ENCODE data around the gene ADGRB3. TPM values are rescaled to one million over a fixed set of nuclear protein-coding genes. Genes with fewer than 3 reads are reported as not detected.
"Not testable (repeated sequence)": the region's sequence is repeated elsewhere in the genome, so short reads cannot be mapped to it uniquely, and the experiment has no call there.

ADGRB3 gene
- total RNA-seq, 2 experiments from 2014 or later, result not detected

- no peak overlapping the region for H3K4me3 Mint-ChIP-seq
- H3K36me3 Mint-ChIP-seq (ENCODE audit: low read depth), result no peaks in the 10 kb centered on the region
- no peak for DNase-seq
- H3K27ac Mint-ChIP-seq, result no peak overlapping the region
- H3K9me3 Mint-ChIP-seq, result peaks cover 4% of the 10 kb centered on the region
- H3K4me1 Mint-ChIP-seq (ENCODE audit: low read depth), result no peaks in the 10 kb centered on the region
- peaks cover 2% of the 10 kb centered on the region for H3K27me3 Mint-ChIP-seq (ENCODE audit: low read depth)
- intact Hi-C loops (cut with micrococcal nuclease), result no loop called here
- CTCF ChIA-PET, result no interaction called here
These were observed 260.8 kb downstream of the ADGRB3 start for GRCh38 chr6:68895929-68896328.

- Mint-ChIP-seq H3K36me3 (ENCODE audit: low read depth) (no peaks in the 10 kb centered on the region), H3K9me3 (peaks cover 4% of the 10 kb centered on the region), H3K4me1 (ENCODE audit: low read depth) (no peaks in the 10 kb centered on the region), H3K27ac (no peak overlapping the region), H3K4me3 (no peak overlapping the region), H3K27me3 (ENCODE audit: low read depth) (peaks cover 2% of the 10 kb centered on the region)
- CTCF ChIA-PET, result interaction anchor here (0.9 kb wide), 1 partner anchor 67 kb away, joined by 3 read pairs; no protein-coding TSS in a partner anchor
- DNase-seq, result no peak
- intact Hi-C loops (cut with micrococcal nuclease), result no loop called here
These were observed 266.0 kb downstream of the ADGRB3 start for GRCh38 chr6:68901044-68901443.

- H3K4me3 Mint-ChIP-seq, result no peak overlapping the region
- CTCF ChIA-PET, result no interaction called here
These were observed 276.3 kb downstream of the ADGRB3 start for GRCh38 chr6:68911334-68911733.

DNA sequence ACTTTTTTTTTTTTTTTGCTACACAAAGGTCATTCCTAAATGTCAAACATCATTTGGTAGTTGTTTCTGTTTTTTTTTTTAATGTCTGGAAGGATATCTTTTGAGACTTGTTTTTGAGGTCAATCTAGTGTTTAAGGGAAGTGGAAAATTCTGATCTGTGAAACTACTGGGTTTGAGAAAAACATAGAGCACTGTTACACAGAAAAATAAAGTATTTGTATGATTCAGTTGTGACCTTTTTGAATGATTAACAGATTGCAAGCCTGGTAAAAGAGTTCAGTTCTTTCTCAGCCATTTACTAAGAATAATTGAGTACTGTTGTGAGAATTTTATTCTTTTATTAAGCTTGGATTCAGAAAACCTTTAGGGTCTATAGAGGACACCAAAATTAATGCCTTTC lies 276.7 kb downstream of the ADGRB3 start:
- no peaks in the 10 kb centered on the region for H3K36me3 Mint-ChIP-seq (ENCODE audit: low read depth)
- no peak overlapping the region for H3K27ac Mint-ChIP-seq
- H3K4me1 Mint-ChIP-seq (ENCODE audit: low read depth), result no peaks in the 10 kb centered on the region
- H3K27me3 Mint-ChIP-seq (ENCODE audit: low read depth), result no peaks in the 10 kb centered on the region
- no peak for DNase-seq
- peaks cover 2% of the 10 kb centered on the region for H3K9me3 Mint-ChIP-seq
- intact Hi-C loops (cut with micrococcal nuclease), result no loop called here
- CTCF ChIA-PET, result no interaction called here
- H3K4me3 Mint-ChIP-seq, result no peak overlapping the region

More at GRCh38 chr6:68911334-68911733, 276.3 kb downstream of the ADGRB3 start:
- H3K27ac Mint-ChIP-seq, result no peak overlapping the region
- H3K9me3 Mint-ChIP-seq, result peaks cover 2% of the 10 kb centered on the region
- H3K4me1 Mint-ChIP-seq (ENCODE audit: low read depth), result no peaks in the 10 kb centered on the region
- no peak for DNase-seq
- intact Hi-C loops (cut with micrococcal nuclease), result no loop called here
- H3K36me3 Mint-ChIP-seq (ENCODE audit: low read depth), result no peaks in the 10 kb centered on the region
- no peaks in the 10 kb centered on the region for H3K27me3 Mint-ChIP-seq (ENCODE audit: low read depth)

DNA sequence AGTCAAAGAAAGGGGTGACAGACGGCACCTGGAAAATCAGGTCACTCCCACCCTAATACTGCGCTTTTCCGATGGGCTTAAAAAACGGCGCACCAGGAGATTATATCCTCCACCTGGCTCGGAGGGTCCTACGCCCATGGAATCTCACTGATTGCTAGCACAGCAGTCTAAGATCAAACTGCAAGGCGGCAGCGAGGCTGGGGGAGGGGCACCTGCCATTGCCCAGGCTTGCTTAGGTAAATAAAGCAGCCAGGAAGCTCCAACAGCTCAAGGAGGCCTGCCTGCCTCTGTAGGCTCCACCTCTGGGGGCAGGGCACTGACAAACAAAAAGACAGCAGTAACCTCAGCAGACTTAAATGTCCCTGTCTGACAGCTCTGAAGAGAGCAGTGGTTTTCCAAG lies 277.7 kb downstream of the ADGRB3 start:
- H3K27me3 Mint-ChIP-seq (ENCODE audit: low read depth); intact Hi-C loops (cut with micrococcal nuclease); H3K27ac Mint-ChIP-seq; CTCF ChIA-PET; H3K9me3 Mint-ChIP-seq; H3K36me3 Mint-ChIP-seq (ENCODE audit: low read depth); H3K4me1 Mint-ChIP-seq (ENCODE audit: low read depth); DNase-seq; H3K4me3 Mint-ChIP-seq: not testable (repeated sequence)

GRCh38 chr6:68915586-68915985 lies 280.5 kb downstream of the ADGRB3 start:
- CTCF ChIA-PET, result no interaction called here
- no peak for DNase-seq
- peaks cover 4% of the 10 kb centered on the region for H3K9me3 Mint-ChIP-seq
- intact Hi-C loops (cut with micrococcal nuclease), result no loop called here
- no peaks in the 10 kb centered on the region for H3K36me3 Mint-ChIP-seq (ENCODE audit: low read depth)
- H3K4me1 Mint-ChIP-seq (ENCODE audit: low read depth), result no peaks in the 10 kb centered on the region
- no peak overlapping the region for H3K4me3 Mint-ChIP-seq
- H3K27me3 Mint-ChIP-seq (ENCODE audit: low read depth), result no peaks in the 10 kb centered on the region
- no peak overlapping the region for H3K27ac Mint-ChIP-seq

DNA sequence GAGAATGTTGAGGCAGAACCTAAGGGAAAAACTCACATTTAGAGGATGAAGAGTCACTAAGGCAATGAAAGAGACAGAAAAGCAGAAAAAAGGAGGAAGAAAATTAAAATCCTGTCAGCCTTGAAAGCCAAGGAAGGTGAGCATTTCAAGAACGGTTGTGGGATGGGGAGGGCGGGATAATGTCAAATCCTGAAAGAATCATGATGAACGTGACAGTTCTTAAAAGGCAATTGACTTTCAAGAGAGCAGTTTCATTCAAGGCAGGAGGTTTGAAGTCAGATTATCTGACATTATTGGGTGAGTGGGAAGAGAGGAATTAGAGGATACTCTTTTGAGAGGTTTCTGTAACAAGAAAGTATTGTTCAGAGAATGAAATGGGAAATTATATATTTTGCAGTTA lies 284.5 kb downstream of the ADGRB3 start:
- no peak overlapping the region for H3K27ac Mint-ChIP-seq

DNA sequence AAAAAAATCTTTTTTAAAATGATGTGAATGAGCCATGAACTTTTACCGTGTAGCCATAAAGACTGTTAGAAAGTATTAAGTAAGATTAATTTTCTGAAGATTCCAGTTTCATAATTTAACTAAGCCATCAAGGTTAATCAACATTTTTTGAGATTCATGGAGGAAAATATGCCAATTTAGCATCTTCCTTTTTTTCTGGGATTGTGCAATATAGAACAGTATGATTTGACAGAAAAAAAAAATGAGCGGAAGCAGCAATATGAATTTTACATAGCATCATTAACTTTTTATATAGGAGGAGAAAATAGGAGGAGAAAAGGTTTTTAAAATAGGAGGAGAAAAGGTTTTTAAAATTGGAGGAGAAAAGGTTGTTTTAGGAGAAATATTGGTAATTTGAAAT lies 306.3 kb downstream of the ADGRB3 start:
- Mint-ChIP-seq H3K9me3 (no peaks in the 10 kb centered on the region), H3K27ac (no peak overlapping the region), H3K36me3 (ENCODE audit: low read depth) (no peaks in the 10 kb centered on the region), H3K4me1 (ENCODE audit: low read depth) (no peaks in the 10 kb centered on the region), H3K27me3 (ENCODE audit: low read depth) (no peaks in the 10 kb centered on the region), H3K4me3 (no peak overlapping the region)
- intact Hi-C loops (cut with micrococcal nuclease), result no loop called here
- DNase-seq, result no peak
- CTCF ChIA-PET, result no interaction called here

More for the DNA sequence above, 284.5 kb downstream of the ADGRB3 start:
- Mint-ChIP-seq H3K4me1 (ENCODE audit: low read depth) (no peaks in the 10 kb centered on the region), H3K9me3 (peaks cover 2% of the 10 kb centered on the region), H3K27me3 (ENCODE audit: low read depth) (no peaks in the 10 kb centered on the region), H3K4me3 (no peak overlapping the region), H3K36me3 (ENCODE audit: low read depth) (no peaks in the 10 kb centered on the region)
- intact Hi-C loops (cut with micrococcal nuclease), result no loop called here
- CTCF ChIA-PET, result no interaction called here
- no peak for DNase-seq

GRCh38 chr6:68947721-68948120 lies 312.6 kb downstream of the ADGRB3 start:
- no peaks in the 10 kb centered on the region for H3K9me3 Mint-ChIP-seq
- H3K4me1 Mint-ChIP-seq (ENCODE audit: low read depth), result no peaks in the 10 kb centered on the region
- no peaks in the 10 kb centered on the region for H3K36me3 Mint-ChIP-seq (ENCODE audit: low read depth)
- H3K4me3 Mint-ChIP-seq, result no peak overlapping the region
- no peak for DNase-seq
- intact Hi-C loops (cut with micrococcal nuclease), result no loop called here
- CTCF ChIA-PET, result no interaction called here
- H3K27ac Mint-ChIP-seq, result no peak overlapping the region
- H3K27me3 Mint-ChIP-seq (ENCODE audit: low read depth), result peaks cover 3% of the 10 kb centered on the region

DNA sequence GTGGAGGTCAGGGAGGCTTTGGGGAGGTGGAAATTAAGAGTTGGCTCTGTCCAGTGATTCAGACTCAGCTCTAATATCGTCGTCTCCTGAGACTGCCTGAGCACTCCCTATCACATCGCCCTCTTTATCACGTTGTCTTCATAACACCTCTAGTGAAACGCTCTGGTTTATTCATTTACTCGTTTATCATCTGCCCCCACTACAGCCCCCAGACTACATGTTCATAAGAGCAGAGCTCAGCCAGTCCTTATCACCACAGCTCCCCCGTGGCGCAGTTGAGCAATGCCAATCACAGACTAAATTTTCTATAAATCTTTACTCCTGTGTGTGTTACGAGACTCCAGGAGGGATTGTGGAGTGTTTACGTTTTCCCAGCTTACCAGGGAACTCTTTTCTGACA lies 316.2 kb downstream of the ADGRB3 start:
- intact Hi-C loops (cut with micrococcal nuclease), result no loop called here
- H3K4me3 Mint-ChIP-seq, result no peak overlapping the region
- DNase-seq, result no peak
- no peaks in the 10 kb centered on the region for H3K36me3 Mint-ChIP-seq (ENCODE audit: low read depth)
- H3K27me3 Mint-ChIP-seq (ENCODE audit: low read depth), result peaks cover 3% of the 10 kb centered on the region
- no peaks in the 10 kb centered on the region for H3K4me1 Mint-ChIP-seq (ENCODE audit: low read depth)
- no peak overlapping the region for H3K27ac Mint-ChIP-seq
- CTCF ChIA-PET, result no interaction called here
- no peaks in the 10 kb centered on the region for H3K9me3 Mint-ChIP-seq

- Mint-ChIP-seq H3K36me3 (ENCODE audit: low read depth) (no peaks in the 10 kb centered on the region), H3K4me3 (no peak overlapping the region), H3K4me1 (ENCODE audit: low read depth) (no peaks in the 10 kb centered on the region), H3K27ac (no peak overlapping the region), H3K9me3 (no peaks in the 10 kb centered on the region), H3K27me3 (ENCODE audit: low read depth) (no peaks in the 10 kb centered on the region)
- no peak for DNase-seq
- intact Hi-C loops (cut with micrococcal nuclease), result loop anchor here (1.0 kb wide), 1 partner anchor 81 kb away; no protein-coding TSS in a partner anchor
- CTCF ChIA-PET, result interaction anchor here (1.6 kb wide), 1 partner anchor 318 kb away, joined by 3 read pairs; no protein-coding TSS in a partner anchor
These were observed 323.2 kb downstream of the ADGRB3 start for GRCh38 chr6:68958327-68958726.

DNA sequence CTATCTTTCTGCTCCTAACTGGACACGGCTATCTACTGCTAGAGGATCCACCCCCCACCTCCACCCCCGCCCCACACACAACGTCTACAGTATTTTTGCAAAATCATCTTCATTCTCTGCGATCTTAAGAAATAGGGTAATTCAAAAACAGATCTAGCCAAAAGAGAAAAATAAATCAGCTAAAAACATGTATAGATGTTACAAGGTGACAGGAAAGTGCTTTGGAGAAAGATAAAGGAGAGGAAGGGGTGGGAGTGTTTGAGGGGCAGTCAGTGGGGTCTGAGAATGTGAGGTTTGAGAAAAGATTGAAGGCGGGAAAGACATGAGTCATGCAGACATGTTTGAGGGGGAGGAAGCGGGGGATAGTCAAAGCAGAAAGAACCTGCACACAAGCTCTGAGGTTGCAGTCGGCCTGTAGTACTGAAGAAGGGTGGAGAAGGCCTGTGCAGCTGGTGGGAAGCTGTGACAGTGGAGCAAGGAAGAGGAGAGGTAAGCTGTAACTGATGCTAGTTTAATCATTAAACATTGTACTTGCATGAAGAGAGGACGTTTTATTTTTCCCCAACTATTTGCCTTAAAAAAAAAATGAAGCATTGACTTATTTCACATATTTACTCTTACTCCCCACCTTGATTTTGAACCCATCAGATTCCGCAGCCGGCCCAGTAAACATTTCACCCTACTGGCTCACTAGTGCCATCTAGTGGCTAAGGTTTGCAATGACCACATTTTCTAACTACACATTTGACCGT lies 332.6 kb downstream of the ADGRB3 start:
- DNase-seq, result peak; percentile 68
- H3K27me3 Mint-ChIP-seq (ENCODE audit: low read depth), result peaks cover 2% of the 10 kb centered on the region
- H3K36me3 Mint-ChIP-seq (ENCODE audit: low read depth), result no peaks in the 10 kb centered on the region
- H3K4me3 Mint-ChIP-seq, result no peak overlapping the region
- H3K4me1 Mint-ChIP-seq (ENCODE audit: low read depth), result peaks cover 7% of the 10 kb centered on the region
- no peaks in the 10 kb centered on the region for H3K9me3 Mint-ChIP-seq
- intact Hi-C loops (cut with micrococcal nuclease), result loop anchor here (1.0 to 10.0 kb wide), 4 partner anchors 329 to 1137 kb away; no protein-coding TSS in a partner anchor
- CTCF ChIA-PET, result interaction anchor here (0.6 to 1.5 kb wide), 6 partner anchors 15 to 694 kb away, joined by 3 to 7 read pairs (median 4); no protein-coding TSS in a partner anchor
- H3K27ac Mint-ChIP-seq, result no peak overlapping the region

DNA sequence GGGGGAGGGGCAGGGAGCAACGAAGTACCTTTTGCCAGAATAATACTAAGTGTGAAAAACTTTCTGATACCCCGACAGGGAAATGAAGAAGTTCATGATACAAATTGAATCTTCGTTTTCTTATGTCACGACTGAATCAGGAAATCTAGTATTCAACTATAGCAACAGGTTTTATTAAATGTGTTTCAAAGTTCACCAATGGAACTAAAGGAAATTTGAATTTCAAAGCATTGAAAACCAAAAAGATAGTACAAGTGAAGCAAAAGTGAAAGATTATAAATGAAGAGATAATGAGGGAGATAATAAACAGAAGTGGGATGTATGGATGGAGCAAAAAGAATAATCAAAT lies 333.2 kb downstream of the ADGRB3 start:
- no peak overlapping the region for H3K4me3 Mint-ChIP-seq
- H3K27ac Mint-ChIP-seq, result no peak overlapping the region
- intact Hi-C loops (cut with micrococcal nuclease), result loop anchor here (1.0 to 10.0 kb wide), 4 partner anchors 330 to 1137 kb away; no protein-coding TSS in a partner anchor
- H3K27me3 Mint-ChIP-seq (ENCODE audit: low read depth), result peaks cover 2% of the 10 kb centered on the region
- CTCF ChIA-PET, result no interaction called here
- DNase-seq, result no peak
- no peaks in the 10 kb centered on the region for H3K9me3 Mint-ChIP-seq
- H3K4me1 Mint-ChIP-seq (ENCODE audit: low read depth), result peaks cover 7% of the 10 kb centered on the region
- no peaks in the 10 kb centered on the region for H3K36me3 Mint-ChIP-seq (ENCODE audit: low read depth)
